Measurements from ENCODE around the gene FXR1.
"Not testable (repeated sequence)": the region's sequence is repeated elsewhere in the genome, so short reads cannot be mapped to it uniquely, and the experiment has no call there.

The FXR1 gene

DNA sequence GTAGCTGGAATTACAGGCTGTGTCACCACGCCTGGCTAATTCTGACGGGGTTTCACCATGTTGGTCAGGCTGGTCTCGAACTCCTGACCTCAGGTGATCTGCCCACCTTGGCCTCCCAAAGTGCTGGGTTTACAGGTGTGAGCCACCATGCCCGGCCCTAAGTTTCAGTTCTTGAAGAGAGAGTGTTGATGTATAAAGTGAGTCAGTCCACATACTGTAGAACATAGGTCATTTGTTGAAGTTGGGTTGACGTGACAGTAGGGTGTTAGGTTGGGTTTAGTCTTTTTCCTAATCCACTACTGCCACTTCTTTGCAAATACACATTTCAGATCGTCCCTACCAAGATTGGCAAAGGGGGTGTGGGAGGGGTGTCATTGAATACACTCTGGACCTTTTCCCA is 61.8 kb downstream of the FXR1 start:
- no peaks in the 10 kb centered on the region for H3K27me3 ChIP-seq
- no peaks in the 10 kb centered on the region for H3K9me3 ChIP-seq
- TF ChIP-seq, protein P1, sequence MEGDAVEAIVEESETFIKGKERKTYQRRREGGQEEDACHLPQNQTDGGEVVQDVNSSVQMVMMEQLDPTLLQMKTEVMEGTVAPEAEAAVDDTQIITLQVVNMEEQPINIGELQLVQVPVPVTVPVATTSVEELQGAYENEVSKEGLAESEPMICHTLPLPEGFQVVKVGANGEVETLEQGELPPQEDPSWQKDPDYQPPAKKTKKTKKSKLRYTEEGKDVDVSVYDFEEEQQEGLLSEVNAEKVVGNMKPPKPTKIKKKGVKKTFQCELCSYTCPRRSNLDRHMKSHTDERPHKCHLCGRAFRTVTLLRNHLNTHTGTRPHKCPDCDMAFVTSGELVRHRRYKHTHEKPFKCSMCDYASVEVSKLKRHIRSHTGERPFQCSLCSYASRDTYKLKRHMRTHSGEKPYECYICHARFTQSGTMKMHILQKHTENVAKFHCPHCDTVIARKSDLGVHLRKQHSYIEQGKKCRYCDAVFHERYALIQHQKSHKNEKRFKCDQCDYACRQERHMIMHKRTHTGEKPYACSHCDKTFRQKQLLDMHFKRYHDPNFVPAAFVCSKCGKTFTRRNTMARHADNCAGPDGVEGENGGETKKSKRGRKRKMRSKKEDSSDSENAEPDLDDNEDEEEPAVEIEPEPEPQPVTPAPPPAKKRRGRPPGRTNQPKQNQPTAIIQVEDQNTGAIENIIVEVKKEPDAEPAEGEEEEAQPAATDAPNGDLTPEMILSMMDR (IDR thresholded peaks at IDR 0.05; ENCODE audit: low read depth, low read length), result no peak
- no peaks in the 10 kb centered on the region for H3K4me1 ChIP-seq
- DNase-seq, result no peak
- peaks cover 40% of the 10 kb centered on the region for H3K36me3 ChIP-seq
- H3K4me3 ChIP-seq (ENCODE audit: low read depth, low read length), result no peak overlapping the region

DNA sequence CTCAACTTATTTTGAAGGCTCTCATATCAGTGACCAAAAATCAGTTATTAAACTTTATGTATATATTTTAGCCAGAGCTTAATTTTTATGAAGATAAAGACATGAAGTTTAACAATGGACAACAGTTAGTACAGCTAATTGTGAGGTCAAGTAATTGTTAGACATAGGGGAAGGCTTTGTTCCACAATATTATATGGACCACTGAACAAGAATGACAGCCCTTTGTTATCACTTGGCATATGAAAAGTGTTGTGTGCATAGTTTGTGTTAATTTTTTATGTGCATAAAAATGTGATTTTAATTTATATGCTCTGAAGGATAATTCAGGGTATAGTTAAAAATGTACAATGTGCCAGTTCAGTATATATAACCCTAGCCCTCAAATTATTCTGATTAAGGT is 65.0 kb downstream of the FXR1 start:
- peaks cover 18% of the 10 kb centered on the region for H3K36me3 ChIP-seq
- no peak for DNase-seq
- no peaks in the 10 kb centered on the region for H3K9me3 ChIP-seq
- H3K27me3 ChIP-seq, result no peaks in the 10 kb centered on the region
- H3K4me3 ChIP-seq (ENCODE audit: low read depth, low read length), result no peak overlapping the region
- TF ChIP-seq, protein P1 (IDR thresholded peaks at IDR 0.05; ENCODE audit: low read depth, low read length), result no peak
- H3K4me1 ChIP-seq, result no peaks in the 10 kb centered on the region

DNA sequence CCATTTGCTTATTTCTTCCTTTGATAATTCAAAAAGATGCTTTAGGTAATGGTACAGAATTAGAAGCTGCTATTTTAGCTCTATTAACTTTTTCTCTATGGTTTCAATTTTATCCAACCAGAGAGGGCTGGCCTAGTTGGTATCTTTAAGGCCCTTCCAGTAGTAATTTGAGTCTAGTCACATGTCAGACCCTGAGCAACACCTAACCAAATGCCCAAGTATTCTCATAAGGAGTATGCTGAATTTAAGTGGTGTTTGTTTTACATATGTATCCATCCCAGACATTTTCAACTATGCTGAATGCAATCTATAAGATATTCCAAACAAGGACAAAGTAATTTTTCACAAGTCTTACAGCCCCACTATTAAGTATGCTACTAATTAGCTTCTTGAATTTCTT is 67.5 kb downstream of the FXR1 start:
- no peaks in the 10 kb centered on the region for H3K27me3 ChIP-seq
- TF ChIP-seq, protein P1 (IDR thresholded peaks at IDR 0.05; ENCODE audit: low read depth, low read length), result no peak
- no peaks in the 10 kb centered on the region for H3K4me1 ChIP-seq
- no peak for DNase-seq
- H3K4me3 ChIP-seq (ENCODE audit: low read depth, low read length), result no peak overlapping the region
- H3K9me3 ChIP-seq, result no peaks in the 10 kb centered on the region
- H3K36me3 ChIP-seq, result peaks cover 14% of the 10 kb centered on the region

DNA sequence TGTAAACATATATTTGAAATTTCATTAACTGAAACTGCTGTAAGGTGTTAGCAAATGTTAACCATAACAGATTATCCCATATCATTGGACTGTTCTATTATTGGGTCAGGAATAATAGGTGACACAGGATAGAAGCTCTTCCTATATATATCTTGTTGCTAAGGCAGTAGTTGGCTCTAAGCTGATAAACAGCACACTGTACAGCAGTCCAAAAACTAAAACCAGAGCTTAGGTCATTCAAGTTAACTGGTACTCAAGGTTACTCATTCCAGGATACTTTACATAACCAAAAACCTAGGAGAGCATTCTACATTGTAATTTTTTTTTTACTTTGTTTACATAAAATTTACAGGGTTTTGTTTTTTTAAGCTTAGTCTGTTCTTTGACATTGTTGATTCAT is 68.1 kb downstream of the FXR1 start:
- peaks cover 17% of the 10 kb centered on the region for H3K36me3 ChIP-seq
- no peaks in the 10 kb centered on the region for H3K27me3 ChIP-seq
- H3K9me3 ChIP-seq, result no peaks in the 10 kb centered on the region
- DNase-seq, result no peak
- H3K4me1 ChIP-seq, result no peaks in the 10 kb centered on the region
- TF ChIP-seq, protein P1 (IDR thresholded peaks at IDR 0.05; ENCODE audit: low read depth, low read length), result no peak
- no peak overlapping the region for H3K4me3 ChIP-seq (ENCODE audit: low read depth, low read length)

DNA sequence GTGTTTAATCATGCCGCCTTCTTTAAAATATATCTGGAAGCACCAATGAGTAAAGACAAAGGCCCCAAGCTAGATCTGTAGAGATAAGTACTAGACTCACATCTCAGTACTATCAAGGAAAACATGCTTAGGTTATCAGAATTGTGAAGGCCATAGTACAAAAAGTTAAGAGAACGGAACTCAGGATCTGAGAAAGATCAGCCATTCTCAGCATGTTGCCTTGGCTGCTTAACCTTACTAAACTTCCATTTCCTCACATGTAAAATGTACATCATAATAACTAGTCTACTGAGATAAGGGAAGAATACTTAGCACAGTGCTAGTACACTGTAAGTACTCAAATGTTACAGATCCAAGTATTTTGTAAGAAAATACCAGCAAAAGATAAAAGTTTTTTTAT is 69.4 kb downstream of the FXR1 start:
- Histone ChIP-seq H3K36me3 (peaks cover 14% of the 10 kb centered on the region), H3K4me1 (no peaks in the 10 kb centered on the region), H3K4me3 (ENCODE audit: low read depth, low read length) (no peak overlapping the region), H3K9me3 (no peaks in the 10 kb centered on the region), H3K27me3 (no peaks in the 10 kb centered on the region)
- no peak for DNase-seq
- TF ChIP-seq, protein P1 (IDR thresholded peaks at IDR 0.05; ENCODE audit: low read depth, low read length), result no peak

DNA sequence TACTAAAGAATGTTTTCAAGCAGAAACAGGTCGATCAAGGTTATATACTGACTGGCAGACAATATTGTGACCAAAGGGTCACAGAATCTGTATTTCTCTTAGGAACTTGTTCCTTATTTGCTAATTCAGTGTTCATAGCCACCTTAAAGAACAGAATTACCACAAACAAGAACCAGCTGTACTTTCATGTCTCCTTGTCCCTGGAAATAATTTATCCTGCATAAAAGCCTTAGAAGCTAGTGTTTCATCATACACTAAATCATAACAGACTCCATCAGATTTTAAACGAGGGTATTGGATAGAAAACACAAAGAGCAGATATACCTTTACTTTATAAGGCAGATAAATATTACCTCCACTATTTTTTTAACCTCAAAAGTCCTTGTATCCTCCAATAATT is 70.7 kb downstream of the FXR1 start:
- Histone ChIP-seq H3K4me1 (no peaks in the 10 kb centered on the region), H3K9me3 (no peaks in the 10 kb centered on the region), H3K36me3 (peaks cover 13% of the 10 kb centered on the region), H3K27me3 (no peaks in the 10 kb centered on the region), H3K4me3 (ENCODE audit: low read depth, low read length) (no peak overlapping the region)
- TF ChIP-seq, protein P1 (IDR thresholded peaks at IDR 0.05; ENCODE audit: low read depth, low read length), result no peak
- no peak for DNase-seq

DNA sequence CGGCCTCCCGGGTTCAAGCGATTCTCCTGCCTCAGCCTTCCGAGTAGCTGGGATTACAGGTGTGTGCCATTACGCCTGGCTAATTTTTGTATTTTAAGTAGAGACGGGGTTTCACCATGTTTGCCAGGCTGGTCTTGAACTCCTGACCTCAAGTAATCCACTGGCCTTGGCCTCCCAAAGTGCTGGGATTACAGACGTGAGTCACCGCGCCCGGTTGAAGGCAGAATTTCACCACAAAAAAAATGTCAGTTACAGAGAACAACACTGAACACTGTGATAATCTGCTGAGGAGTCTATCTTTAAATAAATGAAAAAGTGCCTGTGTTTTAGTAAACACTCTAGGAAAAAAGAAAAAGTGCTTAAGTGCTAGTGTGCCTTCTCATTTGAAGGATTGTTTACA is 73.9 kb downstream of the FXR1 start:
- H3K4me3 ChIP-seq (ENCODE audit: low read depth, low read length); H3K9me3 ChIP-seq; DNase-seq; H3K4me1 ChIP-seq; H3K27me3 ChIP-seq: not testable (repeated sequence)
- peaks cover 13% of the 10 kb centered on the region for H3K36me3 ChIP-seq
